Fibroblast of the aortic adventitia (primary cell): ENCODE measurements around the gene STK24. TPM values are rescaled to one million over a fixed set of nuclear protein-coding genes. Genes with fewer than 3 reads are reported as not detected.

ENCODE experiments used
- DNase-seq: peaks from one replicate; pipeline ENCODE4 v3.0.0-alpha.2; 2010; ENCODE audit warnings: low read depth
- H3K4me3 ChIP-seq: 2 replicates; pipeline ENCODE4 v1.5.1; 2011; ENCODE audit warnings: low read depth, mild to moderate bottlenecking, control low read depth, low read length, moderate library complexity
- total RNA-seq: library from RNA; depleted of rRNA; stranded (reverse); fragments of >200 nt; gene quantifications from 2 replicates; pipeline ENCODE4 v1.2.3, GENCODE V29; 2012; ENCODE audit warnings: low replicate concordance
- TF ChIP-seq, protein P1 (sequence below): IDR thresholded peaks from 2 replicates; pipeline ENCODE4 v1.5.1; 2011; ENCODE audit warnings: mild to moderate bottlenecking, low read length, control low read depth, inconsistent platforms; ENCODE audit not compliant: insufficient read depth

The STK24 gene
- total RNA-seq, 1 donor, result 64.0 TPM

DNA sequence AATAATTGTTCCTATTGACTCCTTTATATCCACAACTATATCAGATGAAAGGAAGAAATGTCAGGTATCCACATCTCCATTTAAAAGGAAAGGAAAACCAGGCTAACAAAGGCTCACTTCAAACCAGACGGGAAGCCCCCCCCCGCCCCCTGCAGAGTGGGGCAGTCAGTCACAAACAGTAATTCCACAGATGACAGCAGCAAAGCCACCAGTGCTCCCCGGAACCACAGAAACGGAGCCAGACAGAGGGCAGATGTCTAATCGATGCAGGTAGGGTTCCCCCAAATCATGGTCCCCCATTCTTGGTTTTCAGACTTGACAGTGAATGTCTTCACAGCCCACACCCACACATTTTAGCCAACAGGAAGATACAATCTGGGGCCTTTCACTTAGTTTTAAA, 100.8 kb downstream of the STK24 start:
- DNase-seq, result no peak
- TF ChIP-seq, protein P1, sequence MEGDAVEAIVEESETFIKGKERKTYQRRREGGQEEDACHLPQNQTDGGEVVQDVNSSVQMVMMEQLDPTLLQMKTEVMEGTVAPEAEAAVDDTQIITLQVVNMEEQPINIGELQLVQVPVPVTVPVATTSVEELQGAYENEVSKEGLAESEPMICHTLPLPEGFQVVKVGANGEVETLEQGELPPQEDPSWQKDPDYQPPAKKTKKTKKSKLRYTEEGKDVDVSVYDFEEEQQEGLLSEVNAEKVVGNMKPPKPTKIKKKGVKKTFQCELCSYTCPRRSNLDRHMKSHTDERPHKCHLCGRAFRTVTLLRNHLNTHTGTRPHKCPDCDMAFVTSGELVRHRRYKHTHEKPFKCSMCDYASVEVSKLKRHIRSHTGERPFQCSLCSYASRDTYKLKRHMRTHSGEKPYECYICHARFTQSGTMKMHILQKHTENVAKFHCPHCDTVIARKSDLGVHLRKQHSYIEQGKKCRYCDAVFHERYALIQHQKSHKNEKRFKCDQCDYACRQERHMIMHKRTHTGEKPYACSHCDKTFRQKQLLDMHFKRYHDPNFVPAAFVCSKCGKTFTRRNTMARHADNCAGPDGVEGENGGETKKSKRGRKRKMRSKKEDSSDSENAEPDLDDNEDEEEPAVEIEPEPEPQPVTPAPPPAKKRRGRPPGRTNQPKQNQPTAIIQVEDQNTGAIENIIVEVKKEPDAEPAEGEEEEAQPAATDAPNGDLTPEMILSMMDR, result no peak
- no peak overlapping the region for H3K4me3 ChIP-seq

DNA sequence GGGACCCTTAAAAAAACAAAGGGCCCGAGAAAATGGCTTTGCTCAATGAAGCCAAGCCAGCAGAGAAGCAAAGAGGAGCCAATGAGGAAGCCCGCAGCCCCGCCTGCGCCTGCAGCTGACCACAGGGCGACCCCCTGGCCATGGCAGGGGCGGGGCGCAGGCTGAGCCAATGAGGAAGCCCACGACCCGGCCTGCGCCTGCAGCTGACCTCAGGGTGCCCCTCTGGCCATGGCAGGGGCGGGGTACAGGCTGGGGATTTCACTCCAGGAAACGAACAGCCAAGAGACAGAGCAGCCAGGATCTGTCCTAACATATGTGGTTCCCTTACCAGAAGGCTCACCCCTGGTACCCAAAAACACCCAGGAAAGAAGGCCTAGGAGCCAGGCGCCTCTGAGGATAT, 101.4 kb downstream of the STK24 start:
- TF ChIP-seq, protein P1, result no peak
- H3K4me3 ChIP-seq, result no peak overlapping the region
- DNase-seq, result no peak

DNA sequence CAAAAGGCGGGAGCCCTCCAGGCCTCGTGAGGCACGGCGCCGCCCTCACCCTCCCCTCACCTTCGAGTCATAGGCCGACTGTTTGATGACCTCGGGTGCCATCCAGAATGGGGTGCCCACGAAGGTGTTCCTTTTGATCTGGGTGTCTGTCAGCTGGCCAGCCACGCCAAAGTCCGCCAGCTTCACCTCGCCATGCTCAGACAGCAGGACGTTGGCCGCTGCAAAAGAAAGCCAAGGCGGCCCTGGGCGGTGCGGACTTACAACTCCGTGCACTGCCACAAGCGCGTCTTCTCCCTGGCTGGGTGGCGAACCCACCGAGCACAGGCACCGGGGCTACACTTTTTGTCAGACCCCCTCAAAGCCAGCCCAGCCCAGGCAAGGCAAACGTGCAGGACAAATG, 102.1 kb downstream of the STK24 start:
- TF ChIP-seq, protein P1, result no peak
- no peak for DNase-seq
- H3K4me3 ChIP-seq, result no peak overlapping the region

DNA sequence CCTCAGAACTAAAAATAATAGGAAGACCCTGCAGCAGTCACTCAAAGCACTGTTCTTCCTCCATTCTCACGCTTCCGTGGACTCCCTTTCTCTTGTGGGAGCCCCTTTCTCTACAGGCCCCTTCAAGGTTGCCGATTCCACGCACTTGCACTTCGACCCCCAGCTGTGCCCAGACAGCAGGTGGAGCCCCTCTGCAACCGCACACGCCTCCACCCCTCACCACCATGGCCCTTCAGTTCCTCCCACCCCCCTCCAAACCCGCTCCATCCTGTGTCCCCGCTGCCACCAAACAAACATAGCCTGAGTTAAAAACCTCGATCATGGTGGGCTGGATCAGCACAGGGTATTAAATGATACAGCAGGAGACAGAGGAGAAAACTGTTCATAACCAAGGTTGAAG, 102.6 kb downstream of the STK24 start:
- H3K4me3 ChIP-seq, result no peak overlapping the region
- TF ChIP-seq, protein P1, result no peak
- DNase-seq, result no peak

DNA sequence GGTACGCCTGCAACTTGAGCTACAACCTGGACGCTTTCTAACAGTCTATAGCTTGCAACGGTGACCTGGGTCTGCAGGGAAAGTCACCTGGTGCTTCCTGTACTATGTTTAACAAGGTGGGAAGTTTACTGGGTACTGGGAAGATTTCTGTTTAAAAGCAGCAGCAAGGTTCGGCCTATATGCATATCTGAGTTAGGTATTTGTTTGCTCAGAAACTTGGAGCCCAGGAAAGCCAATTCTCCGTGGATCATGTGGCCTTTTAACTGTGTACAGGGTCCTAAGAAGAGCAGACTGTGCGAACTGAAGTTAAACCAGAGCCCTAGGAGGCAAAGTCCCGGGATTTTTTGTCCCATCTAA, 103.1 kb downstream of the STK24 start:
- no peak for DNase-seq
- H3K4me3 ChIP-seq, result no peak overlapping the region
- TF ChIP-seq, protein P1, result no peak

DNA sequence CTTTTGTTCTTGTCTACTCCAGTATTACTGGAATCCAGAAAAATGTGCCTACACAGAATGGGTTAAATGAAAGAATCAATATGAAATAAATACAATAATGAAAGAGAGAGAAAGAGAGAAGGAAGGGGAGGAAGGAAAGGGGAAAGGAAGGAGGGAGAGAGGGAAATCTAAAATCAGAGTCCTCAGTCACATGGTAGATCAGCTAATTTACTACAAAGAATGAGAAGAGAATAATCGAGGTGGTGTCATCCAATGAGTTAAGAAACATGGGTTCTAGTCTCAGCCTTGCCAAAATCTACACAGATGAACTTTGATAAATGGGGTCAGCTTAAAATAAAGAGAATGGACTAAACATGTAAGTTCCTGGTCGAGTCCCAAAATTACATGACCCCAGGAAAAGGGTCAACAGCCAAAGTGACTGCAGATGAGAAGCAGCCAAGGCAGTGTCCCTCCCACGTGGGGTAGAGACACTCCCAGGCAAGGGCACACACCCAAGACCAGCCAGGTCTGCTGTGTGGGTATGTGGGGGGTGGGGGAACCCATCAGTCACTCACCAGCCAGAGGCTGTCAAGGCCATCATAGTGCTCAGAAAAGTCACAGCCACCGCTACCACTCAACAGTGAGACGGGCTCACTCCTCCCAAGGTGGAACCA, 103.6 kb downstream of the STK24 start:
- TF ChIP-seq, protein P1, result no peak

DNA sequence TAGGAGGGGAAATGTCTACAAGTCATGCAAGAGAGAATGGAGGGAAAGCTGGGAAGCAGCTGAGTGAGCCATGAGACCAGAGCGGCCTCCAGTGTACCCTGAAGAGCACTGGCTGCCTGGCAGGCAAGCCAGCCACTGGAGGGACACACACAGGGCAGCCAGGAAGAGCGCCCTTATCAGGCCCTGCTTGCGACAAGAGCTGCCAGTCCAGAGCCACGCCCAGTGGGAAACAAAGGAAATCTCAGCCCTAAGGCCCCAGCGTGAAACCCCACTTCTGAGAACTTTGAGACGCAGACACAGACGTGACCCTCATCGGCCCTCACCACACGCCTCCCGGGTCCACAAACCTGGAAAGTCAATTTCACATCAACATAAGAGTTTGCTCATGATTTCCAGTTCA, 105.0 kb downstream of the STK24 start:
- no peak overlapping the region for H3K4me3 ChIP-seq
- TF ChIP-seq, protein P1, result no peak
- no peak for DNase-seq

More for the DNA sequence above, 103.6 kb downstream of the STK24 start:
- DNase-seq, result no peak
- no peak overlapping the region for H3K4me3 ChIP-seq
